Ascending aorta (tissue), 2 donors: Measurements from ENCODE around the gene GPC6. TPM values are rescaled to one million over a fixed set of nuclear protein-coding genes. Genes with fewer than 3 reads are reported as not detected.
"Not testable (repeated sequence)": the region's sequence is repeated elsewhere in the genome, so short reads cannot be mapped to it uniquely, and the experiment has no call there.

Experiments used
- DNase-seq, 2 donors: peaks; one replicate each; pipeline ENCODE4 v3.0.0-alpha.2; 2019; ENCODE audit warnings: low spot score in 2 of 2
- H3K27ac ChIP-seq, 2 donors: fragments of 200-600 bp; sonication (generic); one replicate each; pipeline ENCODE4 v1.5.1; 2016 to 2017; ENCODE audit warnings: mild to moderate bottlenecking in 1 of 2
- H3K27me3 ChIP-seq: fragments of 200-600 bp; sonication (generic); one replicate; pipeline ENCODE4 v1.5.1; 2017
- H3K36me3 ChIP-seq, 2 donors: fragments of 200-600 bp; sonication (generic); one replicate each; pipeline ENCODE4 v1.5.1; 2016
- H3K4me1 ChIP-seq, 2 donors: fragments of 200-600 bp; sonication (generic); one replicate each; pipeline ENCODE4 v1.5.1; 2016 to 2017; ENCODE audit warnings: mild to moderate bottlenecking in 1 of 2
- H3K4me3 ChIP-seq, 2 donors: fragments of 200-600 bp; sonication (generic); one replicate each; pipeline ENCODE4 v1.5.1; 2016 to 2017; ENCODE audit warnings: mild to moderate bottlenecking in 1 of 2
- H3K9me3 ChIP-seq, 2 donors: fragments of 200-600 bp; sonication (generic); one replicate each; pipeline ENCODE4 v1.5.1; 2016
- intact Hi-C: fragments of 100-400 bp; cut with DNase I; formaldehyde crosslinking; loops from one replicate; pipeline ENCODE4 v1.15.1; 2023
- total RNA-seq: library from RNA; depleted of rRNA; stranded (reverse); fragments of >200 nt; gene quantifications from one replicate; pipeline ENCODE4 v1.1.0, GENCODE V29; 2016
- TF ChIP-seq, protein P1 (sequence below), 3 experiments: fragments of 200-600 bp in 2 of 3; fragments of 450-650 bp in 1 of 3; sonication (generic) in 2 of 3; IDR thresholded peaks; one replicate each; pipeline ENCODE4 v1.5.1; 2016 to 2019; ENCODE audit warnings: antibody characterized with exemption in 3 of 3, mild to moderate bottlenecking in 1 of 3, moderate library complexity in 1 of 3

The GPC6 gene
- total RNA-seq, 1 donor from 2014 or later = 23.2 TPM

- H3K9me3 ChIP-seq = no peaks in the 10 kb centered on the region
- intact Hi-C loops = no loop called here
- H3K4me3 ChIP-seq = no peak overlapping the region
- no peaks in the 10 kb centered on the region for H3K36me3 ChIP-seq
- H3K27me3 ChIP-seq = no peaks in the 10 kb centered on the region
- TF ChIP-seq, protein P1, sequence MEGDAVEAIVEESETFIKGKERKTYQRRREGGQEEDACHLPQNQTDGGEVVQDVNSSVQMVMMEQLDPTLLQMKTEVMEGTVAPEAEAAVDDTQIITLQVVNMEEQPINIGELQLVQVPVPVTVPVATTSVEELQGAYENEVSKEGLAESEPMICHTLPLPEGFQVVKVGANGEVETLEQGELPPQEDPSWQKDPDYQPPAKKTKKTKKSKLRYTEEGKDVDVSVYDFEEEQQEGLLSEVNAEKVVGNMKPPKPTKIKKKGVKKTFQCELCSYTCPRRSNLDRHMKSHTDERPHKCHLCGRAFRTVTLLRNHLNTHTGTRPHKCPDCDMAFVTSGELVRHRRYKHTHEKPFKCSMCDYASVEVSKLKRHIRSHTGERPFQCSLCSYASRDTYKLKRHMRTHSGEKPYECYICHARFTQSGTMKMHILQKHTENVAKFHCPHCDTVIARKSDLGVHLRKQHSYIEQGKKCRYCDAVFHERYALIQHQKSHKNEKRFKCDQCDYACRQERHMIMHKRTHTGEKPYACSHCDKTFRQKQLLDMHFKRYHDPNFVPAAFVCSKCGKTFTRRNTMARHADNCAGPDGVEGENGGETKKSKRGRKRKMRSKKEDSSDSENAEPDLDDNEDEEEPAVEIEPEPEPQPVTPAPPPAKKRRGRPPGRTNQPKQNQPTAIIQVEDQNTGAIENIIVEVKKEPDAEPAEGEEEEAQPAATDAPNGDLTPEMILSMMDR (IDR thresholded peaks at IDR 0.05) = no peak
- DNase-seq = no peak
- no peak overlapping the region for H3K27ac ChIP-seq
- H3K4me1 ChIP-seq = peaks cover 0 to 18% of the 10 kb centered on the region in 2 donors
These were observed 1106.7 kb downstream of the GPC6 start for GRCh38 chr13:94333131-94333820.

- Histone ChIP-seq H3K36me3 (no peaks in the 10 kb centered on the region), H3K4me3 (no peak overlapping the region), H3K27me3 (no peaks in the 10 kb centered on the region), H3K4me1 (no peaks in the 10 kb centered on the region), H3K9me3 (no peaks in the 10 kb centered on the region), H3K27ac (no peak overlapping the region)
- TF ChIP-seq, protein P1 (IDR thresholded peaks at IDR 0.05) = no peak
- no peak for DNase-seq
- intact Hi-C loops = no loop called here
These were observed 1109.3 kb downstream of the GPC6 start for GRCh38 chr13:94335761-94336526.

DNA sequence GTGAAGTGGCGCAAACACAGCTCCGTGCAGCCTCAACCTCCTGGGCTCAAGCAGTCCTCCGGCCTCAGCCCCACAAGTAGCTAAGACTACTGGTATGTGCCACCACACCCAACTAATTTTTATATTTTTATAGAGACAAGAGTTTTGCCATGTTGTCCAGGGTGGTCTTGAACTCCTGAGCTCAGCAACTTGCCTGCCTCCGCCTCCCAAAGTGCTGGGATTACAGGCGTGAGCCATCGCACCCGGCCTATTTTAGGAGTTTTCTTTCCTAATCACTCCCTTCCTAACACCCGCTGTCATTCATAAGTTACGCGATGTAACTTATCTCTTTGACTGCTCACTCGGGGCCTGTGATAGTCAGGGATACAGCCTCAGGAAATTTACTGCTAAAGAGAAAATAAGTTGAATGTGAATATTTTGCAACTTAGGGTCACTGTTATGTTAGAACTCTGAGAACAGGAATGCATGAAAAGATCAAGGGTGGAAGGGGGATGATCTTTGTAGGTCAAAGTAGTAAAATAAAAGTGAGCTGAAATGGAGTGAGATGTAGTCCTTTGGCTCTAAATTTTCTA, 1112.6 kb downstream of the GPC6 start:
- no peak overlapping the region for H3K27ac ChIP-seq
- DNase-seq = no peak
- intact Hi-C loops = no loop called here
- H3K27me3 ChIP-seq = no peaks in the 10 kb centered on the region
- H3K36me3 ChIP-seq = no peaks in the 10 kb centered on the region
- TF ChIP-seq, protein P1 (IDR thresholded peaks at IDR 0.05) = no peak
- H3K9me3 ChIP-seq = no peaks in the 10 kb centered on the region
- peaks cover 0 to 4% of the 10 kb centered on the region in 2 donors for H3K4me1 ChIP-seq
- no peak overlapping the region for H3K4me3 ChIP-seq

DNA sequence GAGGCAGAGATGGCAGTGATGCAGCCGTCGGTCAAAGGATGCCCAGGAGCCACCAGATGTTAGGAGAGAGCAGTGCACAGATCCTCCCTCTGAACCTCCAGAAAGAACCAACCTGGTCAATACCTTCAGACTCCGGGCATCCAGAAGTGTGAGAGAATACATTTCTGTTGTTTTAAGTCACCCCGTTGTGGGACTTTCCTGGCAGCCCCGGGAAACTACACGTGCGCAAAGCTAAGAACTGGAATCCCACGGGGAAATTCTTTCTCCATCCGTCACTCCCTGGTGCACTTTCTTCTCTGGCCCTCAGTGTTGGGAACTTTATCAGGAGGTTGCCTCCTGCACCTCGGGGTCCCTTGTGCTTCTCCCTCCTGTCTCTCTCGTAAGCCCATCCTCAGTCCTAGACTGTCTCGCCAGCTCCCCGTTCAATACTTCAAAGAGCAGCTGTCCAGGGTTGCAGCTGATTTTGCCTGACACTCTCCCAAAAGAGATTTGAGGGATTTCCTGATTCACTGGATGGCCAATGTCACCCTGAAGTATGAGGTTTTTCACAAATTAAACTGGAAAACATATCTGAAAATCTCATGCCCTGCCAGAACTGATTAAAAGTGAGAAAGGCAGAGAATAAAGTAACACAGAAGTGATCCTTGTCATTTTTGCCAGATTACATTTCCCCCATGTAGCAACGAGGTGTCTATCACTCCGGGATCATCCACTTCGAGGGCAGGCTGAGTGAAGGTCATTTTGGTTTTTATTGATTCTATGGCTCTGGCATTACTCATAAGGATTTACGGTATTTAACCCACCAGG, 1116.0 kb downstream of the GPC6 start:
- Histone ChIP-seq H3K9me3 (no peaks in the 10 kb centered on the region), H3K27ac (peak overlapping the region in 1 of 2 donors; percentile 59), H3K27me3 (no peaks in the 10 kb centered on the region), H3K4me3 (peak overlapping the region; percentile 27 to 38), H3K36me3 (no peaks in the 10 kb centered on the region), H3K4me1 (peaks cover 0 to 7% of the 10 kb centered on the region in 2 donors)
- TF ChIP-seq, protein P1 (IDR thresholded peaks at IDR 0.05) = no peak
- peak in 1 of 2 donors; percentile 68 for DNase-seq
- intact Hi-C loops = loop anchor here (2.0 to 10.0 kb wide), 3 partner anchors 14 to 1115 kb away; partner anchors contain the start of gene GPC6

GRCh38 chr13:94343243-94343585, 1116.6 kb downstream of the GPC6 start:
- peaks cover 0 to 7% of the 10 kb centered on the region in 2 donors for H3K4me1 ChIP-seq
- H3K27ac ChIP-seq = peak overlapping the region; percentile 54 to 59
- no peaks in the 10 kb centered on the region for H3K27me3 ChIP-seq
- TF ChIP-seq, protein P1 (IDR thresholded peaks at IDR 0.05) = no peak
- no peaks in the 10 kb centered on the region for H3K9me3 ChIP-seq
- intact Hi-C loops = loop anchor here (2.0 to 10.0 kb wide), 3 partner anchors 14 to 1116 kb away; partner anchors contain the start of gene GPC6
- H3K4me3 ChIP-seq = peak overlapping the region; percentile 27 to 38
- H3K36me3 ChIP-seq = no peaks in the 10 kb centered on the region
- DNase-seq = peak in 1 of 2 donors; percentile 67

GRCh38 chr13:94343687-94344086, 1117.1 kb downstream of the GPC6 start:
- peak overlapping the region; percentile 27 to 38 for H3K4me3 ChIP-seq
- DNase-seq, H3K4me1 ChIP-seq, H3K27me3 ChIP-seq, H3K9me3 ChIP-seq, H3K36me3 ChIP-seq: not testable (repeated sequence)
- peak overlapping the region; percentile 54 to 59 for H3K27ac ChIP-seq
- intact Hi-C loops = loop anchor here (2.0 to 10.0 kb wide), 3 partner anchors 15 to 1116 kb away; partner anchors contain the start of gene GPC6
